Stimulated activated CD8-positive, alpha-beta memory T cell treated with anti-CD3 and anti-CD28 coated beads, Interleukin-12 subunit alpha, Interleukin-12 subunit beta, amount 100 ng/mL, for 24 hours (primary cell): ENCODE measurements around the gene PSMD14.

Experiments used
- DNase-seq: peaks from one replicate; pipeline ENCODE4 v3.0.0-alpha.2; 2020; ENCODE audit errors: extremely low read depth

Gene PSMD14

DNA sequence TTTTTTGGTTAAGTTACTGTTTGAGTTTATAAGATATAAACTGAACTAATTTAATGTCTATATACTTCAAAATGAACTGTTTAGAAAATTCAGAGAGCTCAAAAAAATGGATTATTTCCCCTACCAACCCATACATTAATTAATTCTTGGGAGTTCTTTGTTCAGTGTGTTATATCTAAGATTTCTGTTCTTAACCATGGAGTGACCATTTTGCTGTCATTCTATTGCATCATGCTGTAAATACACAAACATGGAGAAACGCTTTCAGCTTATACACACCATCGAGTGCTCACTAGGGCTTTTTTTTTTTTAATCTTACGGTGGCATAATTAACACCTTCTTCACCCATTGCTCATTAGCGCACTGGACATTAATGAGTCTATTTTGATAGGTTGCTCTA lies 74.5 kb downstream of the PSMD14 start:
- no peak for DNase-seq

DNA sequence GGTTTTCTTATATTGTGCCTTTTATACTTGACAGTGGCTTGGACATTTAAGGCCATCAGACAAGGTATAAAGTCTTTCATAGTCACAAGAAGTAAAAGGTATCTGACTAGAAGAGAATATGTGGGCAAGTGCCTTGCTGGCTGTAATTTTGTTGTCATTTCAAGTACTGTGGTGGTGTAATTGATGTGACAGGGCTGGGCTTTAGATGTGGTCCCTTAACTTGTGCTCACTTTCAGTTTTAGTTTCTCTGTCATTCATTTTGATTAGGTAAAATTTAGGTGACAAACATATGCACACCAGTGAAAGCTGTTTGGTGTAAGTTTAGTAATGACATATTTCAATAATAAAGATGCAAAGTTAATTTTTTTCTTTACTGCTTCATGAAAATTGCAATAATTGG lies 76.6 kb downstream of the PSMD14 start:
- no peak for DNase-seq

DNA sequence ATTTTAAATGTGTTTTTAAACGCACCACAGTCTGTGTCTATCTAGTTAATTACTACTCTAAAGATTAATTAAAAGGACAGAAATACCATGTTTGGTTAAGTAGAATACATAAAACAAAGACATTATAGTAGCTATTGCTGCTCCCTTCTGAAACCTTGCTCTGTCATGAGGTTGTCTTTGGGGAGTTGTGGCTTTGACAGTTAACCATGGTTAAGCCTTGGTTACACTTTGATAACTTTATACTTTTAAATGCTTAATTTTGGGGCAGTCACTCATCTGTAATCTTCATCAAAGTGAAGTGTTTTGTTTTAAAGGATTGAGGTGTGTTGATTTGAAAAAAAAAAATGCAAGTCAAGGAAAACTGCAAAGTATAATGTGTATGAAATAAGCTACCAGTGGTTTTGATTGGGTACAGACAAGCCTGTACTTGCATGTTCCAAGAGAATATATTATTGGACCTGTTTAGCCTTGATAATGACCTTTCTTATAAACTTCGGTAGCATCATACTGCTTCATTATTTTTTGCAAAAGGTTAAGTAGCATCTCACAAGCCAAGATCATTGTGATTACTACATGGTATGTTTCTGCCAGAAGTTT lies 78.1 kb downstream of the PSMD14 start:
- DNase-seq: no peak

DNA sequence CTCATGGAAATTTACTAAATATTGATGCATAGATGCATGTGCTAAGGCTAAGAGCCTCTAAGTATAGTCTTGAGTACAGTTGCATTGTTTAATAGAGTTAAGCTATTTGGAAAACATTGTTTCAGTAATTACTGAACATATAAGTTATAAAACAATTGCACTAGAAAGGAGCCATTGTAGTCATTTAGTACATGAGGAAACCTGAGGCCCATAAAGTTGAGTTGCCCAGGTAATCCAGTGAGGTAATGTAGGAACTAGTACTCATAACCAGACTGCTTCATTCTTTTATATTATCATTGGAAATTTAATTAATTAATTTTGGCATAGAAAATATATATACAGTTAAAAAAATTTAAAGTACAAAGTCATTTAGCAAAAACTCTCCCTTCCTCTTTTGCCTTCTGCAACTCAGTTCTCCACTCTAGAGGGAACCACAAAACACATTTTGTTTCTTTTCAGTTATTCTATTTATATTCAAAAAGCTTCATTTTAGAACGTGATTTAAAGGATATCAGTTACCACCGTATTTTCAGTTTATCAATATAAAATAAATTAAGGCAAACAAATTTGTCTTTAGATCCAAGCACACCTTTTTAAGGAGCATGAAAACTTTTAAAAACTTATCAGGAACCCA lies 80.0 kb downstream of the PSMD14 start:
- no peak for DNase-seq

DNA sequence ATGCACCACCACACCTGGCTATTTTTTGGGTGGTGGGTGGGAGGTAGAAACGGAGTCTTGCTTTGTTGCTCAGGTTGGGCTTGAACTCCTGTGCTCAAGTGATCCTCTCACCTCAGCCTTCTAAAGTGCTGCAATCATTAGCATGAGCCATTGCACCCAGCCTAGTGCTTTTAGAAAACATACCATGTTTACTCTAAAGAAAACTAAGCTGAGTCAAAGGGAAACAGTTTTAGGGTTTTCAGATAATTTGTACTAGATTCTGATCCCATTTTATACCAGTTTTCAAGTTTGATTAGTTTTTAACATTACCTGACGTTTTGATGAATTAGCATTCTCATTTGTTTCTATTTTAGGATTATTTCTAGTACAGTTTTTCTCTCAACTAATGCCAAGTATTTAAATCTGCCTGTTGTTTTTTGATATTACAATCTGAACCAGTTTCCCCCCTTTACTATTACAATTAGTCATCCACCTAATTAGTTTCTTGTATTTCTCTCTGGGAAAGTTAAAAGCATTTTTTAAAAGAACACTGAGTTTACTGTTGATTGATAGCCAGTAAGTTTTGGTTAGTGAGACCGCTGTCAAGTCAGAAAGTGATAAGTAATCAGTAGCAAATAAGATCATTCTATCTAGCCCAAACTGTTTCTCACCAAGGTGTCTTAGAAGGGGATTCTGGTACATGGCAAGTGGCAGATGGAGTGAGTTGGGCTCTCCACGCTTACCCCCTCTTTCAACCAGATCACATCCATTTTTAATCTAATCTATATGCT lies 83.7 kb downstream of the PSMD14 start:
- DNase-seq: no peak

DNA sequence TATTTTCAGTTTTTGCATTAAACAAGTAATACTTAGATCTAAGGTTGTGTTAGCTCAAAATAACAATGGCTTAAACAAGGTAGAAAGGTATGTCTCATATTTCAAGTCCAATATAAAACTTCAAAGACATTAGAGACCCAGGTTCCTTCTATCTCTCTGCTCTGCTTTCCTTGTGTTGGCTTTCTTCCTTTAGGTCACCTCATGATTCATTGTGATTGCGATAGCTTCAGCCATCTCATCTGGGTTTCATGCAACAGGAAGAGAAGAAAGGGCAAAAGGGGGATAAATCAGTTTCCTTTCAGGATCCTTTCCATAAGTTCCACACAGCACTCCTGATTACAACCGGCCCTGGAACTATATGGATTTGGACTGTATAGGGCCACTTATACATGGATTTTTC lies 91.9 kb downstream of the PSMD14 start:
- DNase-seq: no peak

DNA sequence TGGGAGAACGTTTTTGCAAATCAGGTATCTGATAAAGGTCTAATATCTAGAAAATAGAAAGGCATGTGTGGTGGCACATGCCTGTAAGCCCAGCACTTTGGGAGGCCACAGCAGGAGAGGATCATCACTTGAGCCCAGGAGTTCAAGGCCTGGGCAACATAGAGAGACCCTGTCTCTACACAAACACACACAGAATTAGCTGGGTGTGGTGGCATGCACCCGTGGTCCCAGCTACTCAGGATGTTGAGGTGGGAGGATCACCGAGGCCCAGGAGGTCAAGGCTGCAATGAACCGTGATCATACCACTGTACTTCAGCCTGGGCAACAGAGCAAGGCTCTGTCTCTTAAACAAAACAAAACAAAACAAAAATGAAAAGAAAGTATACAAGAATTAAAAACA lies 94.1 kb downstream of the PSMD14 start:
- no peak for DNase-seq

DNA sequence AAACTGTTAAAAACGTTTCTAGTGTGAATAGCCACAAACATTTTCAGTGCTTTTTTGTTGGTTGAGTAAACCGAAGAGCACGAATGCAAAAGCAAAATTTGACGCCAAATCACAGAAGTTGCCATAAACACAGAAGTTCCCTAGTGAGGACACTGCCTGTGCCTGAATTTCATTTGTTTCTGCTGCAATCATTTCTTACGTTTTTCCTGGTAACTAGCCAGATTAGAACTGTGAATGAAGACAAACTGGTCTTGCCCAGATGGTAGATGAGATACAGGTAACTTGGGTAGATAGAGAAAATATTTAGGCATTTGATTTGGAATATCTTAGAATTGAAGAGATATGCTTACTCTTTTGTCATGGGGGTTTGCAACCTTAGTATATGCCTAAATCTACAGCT lies 98.1 kb downstream of the PSMD14 start:
- no peak for DNase-seq

DNA sequence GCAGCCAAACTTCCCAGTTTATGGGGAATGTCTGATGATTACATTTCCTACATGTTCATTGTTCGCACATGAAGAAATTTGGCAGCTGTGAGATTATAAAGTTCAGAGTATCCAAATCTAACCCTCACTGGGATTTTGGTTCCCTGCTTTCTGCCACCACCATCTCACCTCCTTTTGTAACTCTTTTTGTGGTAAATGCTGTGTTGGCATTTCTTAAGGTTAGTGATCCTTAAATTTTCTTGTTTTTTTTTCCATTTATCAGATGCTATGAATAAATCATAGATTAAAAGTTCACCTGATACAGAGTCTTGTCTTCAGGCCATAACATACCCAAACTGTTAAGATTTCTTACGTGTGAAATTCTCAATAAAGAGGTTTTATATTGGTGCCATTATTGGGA lies 99.4 kb downstream of the PSMD14 start:
- no peak for DNase-seq

DNA sequence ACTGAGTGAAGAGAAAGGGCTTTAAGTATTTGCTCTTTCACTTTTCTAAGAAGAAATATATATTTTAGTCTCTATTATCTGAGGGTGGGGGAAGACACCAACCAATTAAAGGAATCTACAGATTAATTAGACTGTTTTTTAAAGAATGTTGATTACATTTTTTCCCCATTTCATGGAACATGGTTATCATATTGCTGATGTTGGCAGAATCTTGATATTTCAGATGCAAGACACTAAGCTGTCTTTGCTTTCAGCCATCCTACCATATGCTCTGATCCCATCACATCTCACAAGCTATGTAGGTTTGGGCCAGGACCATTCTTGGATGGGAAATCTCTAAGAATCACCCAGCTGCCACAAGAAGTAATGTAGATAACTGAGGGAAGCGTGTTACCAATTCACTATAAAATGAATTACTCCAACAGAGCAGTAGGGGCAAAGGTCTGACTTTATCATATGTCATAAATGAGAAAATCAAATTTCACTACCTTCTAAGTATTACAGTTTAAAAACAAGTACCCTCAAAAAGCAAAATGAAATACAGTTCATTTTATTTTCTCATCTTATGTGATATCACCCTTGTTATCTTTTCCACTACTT lies 101.2 kb downstream of the PSMD14 start:
- no peak for DNase-seq

DNA sequence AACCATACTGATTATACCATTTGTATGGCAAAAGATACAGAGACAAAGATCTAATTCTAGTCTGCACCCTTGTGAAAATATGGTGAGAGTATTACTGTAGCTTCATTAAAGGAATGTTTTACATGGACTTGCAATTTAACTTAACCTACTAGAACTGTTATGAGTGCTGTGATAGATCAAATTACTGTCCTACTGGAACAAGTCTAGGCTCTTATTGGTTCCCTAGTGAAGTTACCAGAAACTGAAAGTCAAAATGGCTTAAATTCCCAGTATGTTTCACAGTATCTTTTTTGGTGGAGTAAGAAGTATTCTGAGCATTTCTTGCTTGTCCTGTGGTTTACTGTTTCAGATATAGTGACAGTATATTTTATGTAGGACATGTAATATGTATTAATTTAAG lies 104.1 kb downstream of the PSMD14 start:
- no peak for DNase-seq

DNA sequence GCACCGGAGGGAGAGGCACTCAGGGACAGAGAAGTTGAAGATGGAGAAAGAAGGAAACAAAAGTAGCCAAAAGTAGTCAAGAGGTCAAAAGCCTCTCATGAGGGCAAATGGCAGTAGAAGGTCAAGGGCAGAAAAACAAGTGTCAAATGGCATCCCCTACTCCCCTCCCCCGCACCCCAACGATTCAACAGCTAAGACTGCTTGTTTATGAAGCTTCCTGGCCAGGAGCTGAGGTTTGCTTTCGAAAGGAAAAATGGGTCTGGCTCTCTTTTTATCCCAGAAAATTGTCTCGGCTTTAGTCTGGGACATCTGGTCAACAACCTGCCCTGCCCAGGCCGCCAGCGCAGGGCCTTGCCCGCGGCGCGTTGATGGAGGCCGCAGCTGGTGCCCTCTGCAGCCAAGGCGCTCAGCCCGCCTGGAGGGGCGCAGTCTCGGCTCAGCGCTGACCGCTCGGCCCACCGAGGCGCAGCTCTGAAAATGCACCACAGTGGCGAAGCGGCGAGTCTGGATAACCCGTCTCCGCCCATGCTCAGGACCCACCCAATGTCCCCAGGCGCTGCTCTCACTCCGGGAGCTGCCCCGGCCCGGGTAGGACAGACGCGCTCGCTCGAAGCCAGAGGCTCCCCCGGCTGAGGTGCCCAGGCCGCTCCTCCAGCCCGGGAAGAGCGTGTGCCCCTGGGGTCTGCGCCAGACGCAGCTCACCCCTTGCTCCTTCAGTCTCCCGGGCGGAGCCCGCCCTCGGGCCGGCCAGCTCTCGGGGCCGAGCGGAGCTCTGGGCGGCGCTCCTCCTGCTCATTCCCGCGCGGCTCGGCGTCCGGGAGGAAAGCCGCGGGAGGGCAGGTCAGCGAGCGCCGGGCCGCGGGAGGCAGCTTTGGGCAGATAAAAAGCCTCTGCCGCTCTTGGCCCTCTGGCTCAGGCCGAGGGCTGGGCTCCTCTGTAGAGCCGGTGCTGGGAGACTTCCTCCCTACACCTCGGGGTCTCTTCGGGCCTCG lies 106.1 kb downstream of the PSMD14 start:
- DNase-seq: no peak

DNA sequence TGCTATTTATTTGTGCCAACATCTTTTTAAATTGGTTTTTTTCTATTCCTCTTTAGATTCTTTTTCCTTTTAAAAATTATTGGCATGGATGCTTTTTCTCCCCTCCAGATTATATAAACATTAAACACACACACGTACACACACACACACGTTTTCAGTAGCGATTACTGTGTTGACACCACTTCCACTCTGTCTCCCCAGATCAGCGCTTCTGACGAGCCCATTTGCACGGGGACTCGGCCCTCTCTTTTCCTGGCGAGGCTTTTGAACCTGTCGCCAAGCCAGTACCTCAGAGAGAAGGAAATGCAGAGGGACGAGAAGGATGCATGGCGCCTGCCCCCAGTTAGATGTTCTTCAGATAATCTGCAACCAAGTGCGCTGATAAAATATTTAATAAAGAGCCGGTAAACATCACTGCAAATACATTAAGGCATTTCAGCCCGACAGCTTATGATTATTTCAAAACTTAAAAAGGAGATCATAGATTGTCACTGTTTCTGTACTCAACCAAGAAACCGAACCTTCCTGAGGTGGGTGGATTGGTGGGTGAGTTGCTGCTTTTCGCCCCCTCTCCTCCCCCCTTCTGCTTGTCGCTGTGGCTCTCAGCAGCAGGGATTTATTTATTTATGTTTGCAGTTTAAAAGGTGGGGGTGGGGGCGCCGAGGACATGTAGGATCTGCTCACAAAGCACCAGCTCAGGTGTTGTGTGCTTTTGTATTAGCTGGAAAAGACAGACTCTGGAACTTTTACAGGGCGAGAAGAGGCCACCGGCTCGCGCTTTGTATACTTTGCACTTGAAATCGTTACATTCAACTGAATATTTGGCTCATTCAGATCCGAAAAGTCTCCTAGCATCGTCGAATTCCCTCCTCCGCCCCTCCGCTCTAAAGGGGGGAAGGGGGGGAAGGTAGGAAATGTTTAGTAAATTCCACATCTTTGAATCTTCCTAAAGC lies 107.1 kb downstream of the PSMD14 start:
- no peak for DNase-seq

DNA sequence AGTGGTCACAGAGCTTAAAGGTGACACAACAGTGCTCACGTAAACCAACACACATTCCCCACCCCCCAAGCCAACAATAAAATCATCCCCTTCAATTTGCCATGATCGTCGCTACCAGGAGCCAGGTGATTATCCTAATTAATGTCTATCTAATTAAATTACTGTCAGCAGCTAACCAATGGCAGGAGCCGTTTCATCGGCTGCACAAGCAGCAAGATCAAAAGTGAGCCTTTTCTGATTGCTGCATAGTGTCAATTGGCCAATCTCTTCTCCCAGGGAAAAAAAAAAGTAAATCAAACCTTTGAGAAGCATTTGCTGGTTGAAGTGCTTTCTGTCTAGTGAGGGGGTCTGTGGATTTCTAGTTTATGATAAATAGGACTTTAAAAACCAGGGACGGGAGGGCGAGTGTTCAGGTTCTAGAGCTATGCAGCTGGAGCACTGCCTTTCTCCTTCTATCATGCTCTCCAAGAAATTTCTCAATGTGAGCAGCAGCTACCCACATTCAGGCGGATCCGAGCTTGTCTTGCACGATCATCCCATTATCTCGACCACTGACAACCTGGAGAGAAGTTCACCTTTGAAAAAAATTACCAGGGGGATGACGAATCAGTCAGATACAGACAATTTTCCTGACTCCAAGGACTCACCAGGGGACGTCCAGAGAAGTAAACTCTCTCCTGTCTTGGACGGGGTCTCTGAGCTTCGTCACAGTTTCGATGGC lies 107.9 kb downstream of the PSMD14 start, which contains the start of gene TBR1:
Gene TBR1, plus strand, starts transcription at position 311 of the 721 bp plus-strand sequence. Its CDS starts 114 bp downstream, at position 425.
- no peak for DNase-seq

DNA sequence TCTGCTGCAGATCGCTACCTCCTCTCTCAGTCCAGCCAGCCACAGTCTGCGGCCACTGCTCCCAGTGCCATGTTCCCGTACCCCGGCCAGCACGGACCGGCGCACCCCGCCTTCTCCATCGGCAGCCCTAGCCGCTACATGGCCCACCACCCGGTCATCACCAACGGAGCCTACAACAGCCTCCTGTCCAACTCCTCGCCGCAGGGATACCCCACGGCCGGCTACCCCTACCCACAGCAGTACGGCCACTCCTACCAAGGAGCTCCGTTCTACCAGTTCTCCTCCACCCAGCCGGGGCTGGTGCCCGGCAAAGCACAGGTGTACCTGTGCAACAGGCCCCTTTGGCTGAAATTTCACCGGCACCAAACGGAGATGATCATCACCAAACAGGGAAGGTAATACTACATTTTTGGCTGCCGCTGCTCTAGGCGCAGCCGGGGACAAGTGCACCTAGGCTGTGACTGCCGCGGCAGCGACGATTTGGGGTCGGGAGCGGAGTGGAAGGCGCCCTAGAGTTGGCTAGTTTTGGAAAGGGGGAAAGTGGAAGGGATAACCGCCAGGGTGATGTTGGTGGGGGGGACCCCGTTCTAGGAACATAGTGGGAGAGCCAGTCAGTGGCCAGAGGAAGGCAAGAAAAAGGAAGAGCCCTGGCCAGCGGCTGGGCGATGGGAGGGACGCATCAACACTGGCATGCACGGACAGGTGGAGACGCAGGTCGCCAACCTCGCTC lies 108.6 kb downstream of the PSMD14 start:
- DNase-seq: no peak

DNA sequence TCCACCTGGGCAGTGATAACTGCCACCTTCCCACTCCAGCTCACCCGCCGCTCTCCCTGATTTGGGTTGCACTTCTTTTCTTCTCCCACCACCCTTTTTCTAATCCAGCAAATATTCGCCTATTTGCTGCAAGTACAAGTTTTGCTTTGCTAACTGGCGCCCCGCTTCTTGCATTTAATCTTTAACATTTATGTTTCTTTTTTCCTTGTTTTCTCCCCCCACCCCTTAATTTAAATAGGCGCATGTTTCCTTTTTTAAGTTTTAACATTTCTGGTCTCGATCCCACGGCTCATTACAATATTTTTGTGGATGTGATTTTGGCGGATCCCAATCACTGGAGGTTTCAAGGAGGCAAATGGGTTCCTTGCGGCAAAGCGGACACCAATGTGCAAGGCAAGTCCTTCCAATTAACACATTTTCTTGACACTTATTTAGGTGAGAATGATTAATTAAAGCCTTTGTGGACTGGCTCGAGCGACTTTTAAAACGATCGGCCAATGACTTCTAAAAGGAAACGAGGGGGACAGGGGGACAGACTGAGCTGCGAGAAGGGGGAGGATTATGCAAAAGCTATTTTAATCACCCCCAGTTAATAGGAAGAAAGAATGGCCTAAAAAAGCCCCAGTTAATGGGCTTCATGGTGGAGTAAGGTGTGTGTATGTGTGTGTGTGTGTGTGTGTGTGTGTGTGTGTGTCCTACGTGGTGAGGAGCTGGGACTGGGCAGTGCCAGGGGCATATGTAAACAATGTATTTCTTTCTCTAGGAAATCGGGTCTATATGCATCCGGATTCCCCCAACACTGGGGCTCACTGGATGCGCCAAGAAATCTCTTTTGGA lies 109.4 kb downstream of the PSMD14 start:
- no peak for DNase-seq

DNA sequence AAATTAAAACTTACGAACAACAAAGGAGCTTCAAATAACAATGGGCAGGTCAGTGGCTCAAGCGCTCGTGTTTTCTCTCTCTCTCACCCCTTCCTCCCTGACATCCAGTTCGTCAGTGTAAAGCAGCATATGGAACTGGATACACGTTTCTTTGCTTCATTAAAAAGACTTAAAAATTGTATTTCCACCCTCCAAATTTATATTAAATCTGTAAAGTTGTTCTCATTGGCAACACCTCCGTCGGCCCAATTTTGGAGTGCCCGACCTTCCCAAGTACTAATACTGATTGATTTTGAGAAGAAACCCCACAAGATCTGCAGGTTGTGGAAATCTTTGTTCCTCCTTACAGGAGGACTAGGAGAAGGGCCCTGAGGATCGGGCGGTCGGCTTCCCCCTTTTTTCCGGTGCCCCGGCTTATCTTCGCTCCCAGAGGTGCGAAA lies 110.1 kb downstream of the PSMD14 start:
- no peak for DNase-seq
